Measurements from ENCODE around the gene KLHL15.

DNA sequence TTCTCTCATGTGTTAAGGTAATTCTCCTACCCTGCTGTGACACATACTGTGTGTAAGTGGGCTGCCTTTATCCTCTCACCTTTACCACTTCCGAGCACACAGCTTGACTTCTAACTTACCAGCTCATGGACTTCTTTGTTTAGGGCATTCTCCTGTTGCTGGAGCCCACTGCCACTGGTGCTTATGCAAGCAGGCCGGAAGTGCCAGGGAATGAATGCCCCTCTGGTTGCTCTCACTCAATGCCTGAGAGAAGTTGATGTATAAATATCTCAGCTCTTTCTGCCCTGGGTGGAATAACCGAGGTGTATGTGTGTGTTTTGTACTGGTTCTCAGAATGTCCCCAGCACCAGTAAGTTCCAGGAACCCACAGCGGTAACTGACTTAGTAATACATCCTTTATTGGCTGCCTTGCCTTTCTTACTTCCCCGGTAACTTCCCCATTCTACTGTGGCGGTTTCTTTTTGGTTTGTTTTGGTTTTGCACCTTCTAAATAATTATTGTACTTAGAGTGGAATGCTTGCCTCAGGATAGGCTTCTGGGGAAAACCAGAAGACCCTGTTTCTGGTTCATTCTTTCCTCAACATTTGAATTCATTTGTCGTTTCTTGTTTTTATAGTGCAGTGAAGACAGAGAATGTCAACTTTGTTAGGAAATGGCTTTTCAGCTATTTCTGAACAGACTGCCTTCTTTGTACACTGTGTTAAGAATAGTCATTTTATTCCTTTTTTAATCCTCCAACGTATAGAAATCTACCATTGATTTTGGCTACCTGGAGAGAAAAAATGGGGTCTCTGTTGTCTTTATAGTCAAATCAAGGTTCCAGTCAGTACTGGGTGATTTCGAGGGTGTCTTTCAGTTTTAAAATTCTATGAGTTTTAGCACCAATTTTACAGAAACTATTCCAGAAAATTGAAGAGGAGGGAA lies 73.7 kb downstream of the KLHL15 start:
- TF ChIP-seq, protein P1, sequence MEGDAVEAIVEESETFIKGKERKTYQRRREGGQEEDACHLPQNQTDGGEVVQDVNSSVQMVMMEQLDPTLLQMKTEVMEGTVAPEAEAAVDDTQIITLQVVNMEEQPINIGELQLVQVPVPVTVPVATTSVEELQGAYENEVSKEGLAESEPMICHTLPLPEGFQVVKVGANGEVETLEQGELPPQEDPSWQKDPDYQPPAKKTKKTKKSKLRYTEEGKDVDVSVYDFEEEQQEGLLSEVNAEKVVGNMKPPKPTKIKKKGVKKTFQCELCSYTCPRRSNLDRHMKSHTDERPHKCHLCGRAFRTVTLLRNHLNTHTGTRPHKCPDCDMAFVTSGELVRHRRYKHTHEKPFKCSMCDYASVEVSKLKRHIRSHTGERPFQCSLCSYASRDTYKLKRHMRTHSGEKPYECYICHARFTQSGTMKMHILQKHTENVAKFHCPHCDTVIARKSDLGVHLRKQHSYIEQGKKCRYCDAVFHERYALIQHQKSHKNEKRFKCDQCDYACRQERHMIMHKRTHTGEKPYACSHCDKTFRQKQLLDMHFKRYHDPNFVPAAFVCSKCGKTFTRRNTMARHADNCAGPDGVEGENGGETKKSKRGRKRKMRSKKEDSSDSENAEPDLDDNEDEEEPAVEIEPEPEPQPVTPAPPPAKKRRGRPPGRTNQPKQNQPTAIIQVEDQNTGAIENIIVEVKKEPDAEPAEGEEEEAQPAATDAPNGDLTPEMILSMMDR (conservative IDR thresholded peaks at IDR 0.05; ENCODE audit: low read depth, low read length), result no peak
- no peak for TF ChIP-seq EZH2 (IDR thresholded peaks at IDR 0.05; ENCODE audit: borderline replicate concordance, low read depth, low read length, poor library complexity, severe bottlenecking)
